ENCODE measurements around the gene STK38. TPM values are rescaled to one million over a fixed set of nuclear protein-coding genes. Genes with fewer than 3 reads are reported as not detected.

Gene STK38
- total RNA-seq, 1 experiment from 2014 or later, result 25.7 TPM

GRCh38 chr6:36463676-36464075 lies 83.6 kb downstream of the STK38 start:
- no peak for DNase-seq
- Histone ChIP-seq H3K9me2 (replicated peaks; ENCODE audit: low read length) (no peaks in the 10 kb centered on the region), H3K9ac (ENCODE audit: low read length) (no peak overlapping the region), H3K27ac (ENCODE audit: low read length) (no peak overlapping the region), H3K4me1 (ENCODE audit: insufficient read depth, low read length) (no peaks in the 10 kb centered on the region), H2AFZ (ENCODE audit: low read length) (no peak overlapping the region), H3K27me3 (ENCODE audit: low read length) (no peaks in the 10 kb centered on the region), H4K20me1 (ENCODE audit: low read length) (no peaks in the 10 kb centered on the region), H3K36me3 (ENCODE audit: low read depth, low read length) (no peaks in the 10 kb centered on the region), H3K9me3 (ENCODE audit: low read length) (no peaks in the 10 kb centered on the region), H3K4me3 (ENCODE audit: low read length) (no peak overlapping the region), H3K4me2 (ENCODE audit: low read length) (no peak overlapping the region), H3F3A (ENCODE audit: low read length, unreplicated experiment) (no peaks in the 10 kb centered on the region), H3K79me2 (ENCODE audit: low read length) (peaks cover 81% of the 10 kb centered on the region)
- no TSS peak for BruUV-seq (replicated peaks)
- ChIA-PET POLR2A (ENCODE audit: unreplicated experiment) (no interaction called here), CTCF (no interaction called here)
- intact Hi-C loops (cut with micrococcal nuclease), result no loop called here
- no peak for TF ChIP-seq CTCF (conservative IDR thresholded peaks at IDR 0.05; ENCODE audit: low read depth, low read length)
- no peak for TF ChIP-seq EZH2phosphoT487 (IDR thresholded peaks at IDR 0.05; ENCODE audit: borderline replicate concordance, low read length)
- no peak for ATAC-seq

GRCh38 chr6:36461646-36462045 lies 85.6 kb downstream of the STK38 start:
- no peak overlapping the region for H3K27ac ChIP-seq (ENCODE audit: low read length)
- H2AFZ ChIP-seq (ENCODE audit: low read length), result no peak overlapping the region
- H3K79me2 ChIP-seq (ENCODE audit: low read length), result peaks cover 83% of the 10 kb centered on the region
- no peaks in the 10 kb centered on the region for H3K9me3 ChIP-seq (ENCODE audit: low read length)
- ATAC-seq (no peak), DNase-seq (no peak)
- no peaks in the 10 kb centered on the region for H4K20me1 ChIP-seq (ENCODE audit: low read length)
- TF ChIP-seq CTCF (conservative IDR thresholded peaks at IDR 0.05; ENCODE audit: low read depth, low read length), result no peak
- TF ChIP-seq EZH2phosphoT487 (IDR thresholded peaks at IDR 0.05; ENCODE audit: borderline replicate concordance, low read length), result no peak
- TF ChIP-seq EZH2 (IDR thresholded peaks at IDR 0.05; ENCODE audit: low read length, unreplicated experiment), result no peak
- POLR2A ChIA-PET (ENCODE audit: unreplicated experiment), result no interaction called here
- CTCF ChIA-PET, result interaction anchor here (0.6 kb wide), 1 partner anchor 252 kb away, joined by 3 read pairs; no protein-coding TSS in a partner anchor
- H3K4me3 ChIP-seq (ENCODE audit: low read length), result no peak overlapping the region
- H3K27me3 ChIP-seq (ENCODE audit: low read length), result no peaks in the 10 kb centered on the region
- H3K4me2 ChIP-seq (ENCODE audit: low read length), result no peak overlapping the region
- H3K9me2 ChIP-seq (replicated peaks; ENCODE audit: low read length), result no peaks in the 10 kb centered on the region
- H3K9ac ChIP-seq (ENCODE audit: low read length), result no peak overlapping the region
- no peaks in the 10 kb centered on the region for H3K4me1 ChIP-seq (ENCODE audit: insufficient read depth, low read length)
- intact Hi-C loops (cut with micrococcal nuclease), result no loop called here
- no TSS peak for BruUV-seq (replicated peaks)
- H3F3A ChIP-seq (ENCODE audit: low read length, unreplicated experiment), result no peaks in the 10 kb centered on the region
- no peaks in the 10 kb centered on the region for H3K36me3 ChIP-seq (ENCODE audit: low read depth, low read length)

- ChIA-PET POLR2A (ENCODE audit: unreplicated experiment) (no interaction called here), CTCF (no interaction called here)
- peaks cover 85% of the 10 kb centered on the region for H3K79me2 ChIP-seq (ENCODE audit: low read length)
Observed at GRCh38 chr6:36460916-36461315, 86.4 kb downstream of the STK38 start.

More at GRCh38 chr6:36460916-36461315, 86.4 kb downstream of the STK38 start:
- DNase-seq (no peak), ATAC-seq (no peak)
- Histone ChIP-seq H3F3A (ENCODE audit: low read length, unreplicated experiment) (no peaks in the 10 kb centered on the region), H3K4me2 (ENCODE audit: low read length) (no peak overlapping the region), H4K20me1 (ENCODE audit: low read length) (no peaks in the 10 kb centered on the region), H3K27ac (ENCODE audit: low read length) (no peak overlapping the region), H3K9ac (ENCODE audit: low read length) (no peak overlapping the region), H3K36me3 (ENCODE audit: low read depth, low read length) (no peaks in the 10 kb centered on the region), H3K9me3 (ENCODE audit: low read length) (no peaks in the 10 kb centered on the region), H3K4me3 (ENCODE audit: low read length) (no peak overlapping the region), H2AFZ (ENCODE audit: low read length) (no peak overlapping the region), H3K4me1 (ENCODE audit: insufficient read depth, low read length) (no peaks in the 10 kb centered on the region), H3K27me3 (ENCODE audit: low read length) (no peaks in the 10 kb centered on the region), H3K9me2 (replicated peaks; ENCODE audit: low read length) (no peaks in the 10 kb centered on the region)
- BruUV-seq (replicated peaks), result no TSS peak
- intact Hi-C loops (cut with micrococcal nuclease), result no loop called here
- no peak for TF ChIP-seq EZH2phosphoT487 (IDR thresholded peaks at IDR 0.05; ENCODE audit: borderline replicate concordance, low read length)
- TF ChIP-seq CTCF (conservative IDR thresholded peaks at IDR 0.05; ENCODE audit: low read depth, low read length), result no peak
- no peak for TF ChIP-seq EZH2 (IDR thresholded peaks at IDR 0.05; ENCODE audit: low read length, unreplicated experiment)
